ENCODE data around the gene CGA.
A peak's percentile ranks its signal among the peaks of the same experiment; 100 is the strongest.

CGA gene

GRCh38 chr6:87088076-87088475 is 6.8 kb downstream of the CGA start:
- Histone ChIP-seq H2AK5ac (ENCODE audit: low read depth, low read length) (no peak overlapping the region), H3K27me3 (ENCODE audit: control insufficient read depth in 3 of 3, insufficient read depth in 3 of 3, low read depth in 1 of 3, low read length in 3 of 3) (no peaks in the 10 kb centered on the region), H2BK120ac (ENCODE audit: low read depth, low read length) (no peak overlapping the region), H2BK12ac (ENCODE audit: low read length) (no peak overlapping the region), H3K9me3 (replicated peaks in 1 of 2; ENCODE audit: control insufficient read depth in 2 of 2, insufficient read depth in 1 of 2, low read depth in 1 of 2, low read length in 2 of 2) (no peaks in the 10 kb centered on the region), H2BK15ac (ENCODE audit: low read length) (no peak overlapping the region), H3K27ac (replicated peaks; ENCODE audit: low read length) (no peak overlapping the region), H3K36me3 (replicated peaks in 1 of 2; ENCODE audit: control insufficient read depth in 2 of 2, insufficient read depth in 2 of 2, low read length in 2 of 2) (no peaks in the 10 kb centered on the region), H3K4me3 (ENCODE audit: low read length in 2 of 2) (no peak overlapping the region), H2AFZ (ENCODE audit: low read length) (no peak overlapping the region), H3K4ac (ENCODE audit: low read length) (no peak overlapping the region), H3K4me2 (ENCODE audit: insufficient read depth, low read length, poor library complexity, severe bottlenecking) (no peak overlapping the region), H2BK5ac (ENCODE audit: low read length) (no peak overlapping the region), H3K18ac (ENCODE audit: low read length) (no peak overlapping the region), H3K4me1 (ENCODE audit: control insufficient read depth in 2 of 2, insufficient read depth in 1 of 2, low read depth in 1 of 2, low read length in 2 of 2) (no peaks in the 10 kb centered on the region), H4K91ac (ENCODE audit: low read depth, low read length, poor library complexity) (no peak overlapping the region), H3K14ac (ENCODE audit: low read length) (no peak overlapping the region), H3K23ac (ENCODE audit: low read depth, low read length, poor library complexity) (no peak overlapping the region), H3K79me1 (ENCODE audit: low read depth, low read length) (no peaks in the 10 kb centered on the region), H3K9ac (ENCODE audit: low read depth, low read length, poor library complexity) (no peak overlapping the region), H4K8ac (ENCODE audit: low read depth, low read length) (no peak overlapping the region)
- no peak for DNase-seq (ENCODE audit: low spot score)
- no CpG with 5 or more reads among the region's 4 CpGs for WGBS, 2 donors (ENCODE audit: extremely low coverage in 2 of 2, insufficient read length in 2 of 2, insufficient replicate concordance in 1 of 2)

GRCh38 chr6:87082160-87082721 is 12.7 kb downstream of the CGA start:
- H2AK5ac ChIP-seq (ENCODE audit: low read depth, low read length), result no peak overlapping the region
- WGBS, 2 donors (ENCODE audit: extremely low coverage in 2 of 2, insufficient read length in 2 of 2, insufficient replicate concordance in 1 of 2), result no CpG with 5 or more reads among the region's 2 CpGs
- H2BK5ac ChIP-seq (ENCODE audit: low read length), result no peak overlapping the region
- no peak overlapping the region for H3K23ac ChIP-seq (ENCODE audit: low read depth, low read length, poor library complexity)
- no peaks in the 10 kb centered on the region for H3K27me3 ChIP-seq (ENCODE audit: control insufficient read depth in 3 of 3, insufficient read depth in 3 of 3, low read depth in 1 of 3, low read length in 3 of 3)
- no peaks in the 10 kb centered on the region for H3K79me1 ChIP-seq (ENCODE audit: low read depth, low read length)
- H3K14ac ChIP-seq (ENCODE audit: low read length), result no peak overlapping the region
- H3K4me2 ChIP-seq (ENCODE audit: insufficient read depth, low read length, poor library complexity, severe bottlenecking), result no peak overlapping the region
- H3K18ac ChIP-seq (ENCODE audit: low read length), result no peak overlapping the region
- H3K4me1 ChIP-seq (ENCODE audit: control insufficient read depth in 2 of 2, insufficient read depth in 1 of 2, low read depth in 1 of 2, low read length in 2 of 2), result no peaks in the 10 kb centered on the region
- no peaks in the 10 kb centered on the region for H3K36me3 ChIP-seq (replicated peaks in 1 of 2; ENCODE audit: control insufficient read depth in 2 of 2, insufficient read depth in 2 of 2, low read length in 2 of 2)
- H3K27ac ChIP-seq (replicated peaks; ENCODE audit: low read length), result no peak overlapping the region
- no peak overlapping the region for H2BK12ac ChIP-seq (ENCODE audit: low read length)
- H3K4me3 ChIP-seq (ENCODE audit: low read length in 2 of 2), result no peak overlapping the region
- no peak overlapping the region for H2AFZ ChIP-seq (ENCODE audit: low read length)
- no peak for DNase-seq (ENCODE audit: low spot score)
- H3K4ac ChIP-seq (ENCODE audit: low read length), result no peak overlapping the region
- H2BK15ac ChIP-seq (ENCODE audit: low read length), result no peak overlapping the region
- H4K91ac ChIP-seq (ENCODE audit: low read depth, low read length, poor library complexity), result no peak overlapping the region
- H2BK120ac ChIP-seq (ENCODE audit: low read depth, low read length), result no peak overlapping the region
- no peak overlapping the region for H3K9ac ChIP-seq (ENCODE audit: low read depth, low read length, poor library complexity)
- H3K9me3 ChIP-seq (replicated peaks in 1 of 2; ENCODE audit: control insufficient read depth in 2 of 2, insufficient read depth in 1 of 2, low read depth in 1 of 2, low read length in 2 of 2), result no peaks in the 10 kb centered on the region
- H4K8ac ChIP-seq (ENCODE audit: low read depth, low read length), result no peak overlapping the region

DNA sequence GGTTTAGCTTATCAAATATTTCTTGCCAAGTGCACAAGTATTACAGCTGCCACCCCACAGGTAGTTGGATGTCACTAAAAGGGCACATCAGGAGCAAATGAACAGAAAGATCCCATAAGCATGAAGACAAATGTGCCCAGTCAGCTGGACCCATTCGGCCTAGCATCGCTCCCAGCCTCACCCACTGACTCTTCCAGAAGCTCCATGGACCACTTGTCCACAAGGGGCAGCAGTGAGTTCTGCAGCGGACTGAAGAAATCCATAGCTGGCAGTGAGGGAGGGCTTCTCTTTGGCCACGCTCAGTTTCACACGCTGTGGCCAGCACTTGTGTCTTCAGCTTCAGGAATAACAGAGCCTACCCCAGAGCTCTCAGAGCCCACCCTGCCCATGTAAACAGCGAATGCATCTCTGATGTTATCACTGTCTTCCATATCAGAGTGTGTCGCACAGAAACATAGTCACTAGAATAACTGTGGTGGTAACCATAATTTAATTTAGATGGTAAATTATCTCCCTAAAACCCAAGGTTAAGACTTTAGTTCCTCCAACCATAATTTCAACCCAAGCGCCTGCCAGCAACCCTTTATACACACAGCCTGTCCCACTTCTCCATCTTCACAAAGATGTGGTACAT is 15.8 kb downstream of the CGA start:
- Histone ChIP-seq H3K18ac (ENCODE audit: low read length) (no peak overlapping the region), H3K14ac (ENCODE audit: low read length) (no peak overlapping the region), H3K4ac (ENCODE audit: low read length) (no peak overlapping the region), H2BK15ac (ENCODE audit: low read length) (no peak overlapping the region), H3K9ac (ENCODE audit: low read depth, low read length, poor library complexity) (no peak overlapping the region), H3K4me2 (ENCODE audit: insufficient read depth, low read length, poor library complexity, severe bottlenecking) (no peak overlapping the region), H4K91ac (ENCODE audit: low read depth, low read length, poor library complexity) (no peak overlapping the region), H3K79me1 (ENCODE audit: low read depth, low read length) (no peaks in the 10 kb centered on the region), H3K36me3 (replicated peaks in 1 of 2; ENCODE audit: control insufficient read depth in 2 of 2, insufficient read depth in 2 of 2, low read length in 2 of 2) (no peaks in the 10 kb centered on the region), H2AK5ac (ENCODE audit: low read depth, low read length) (no peak overlapping the region), H3K27me3 (ENCODE audit: control insufficient read depth in 3 of 3, insufficient read depth in 3 of 3, low read depth in 1 of 3, low read length in 3 of 3) (no peaks in the 10 kb centered on the region), H2BK12ac (ENCODE audit: low read length) (no peak overlapping the region), H3K4me3 (ENCODE audit: low read length in 2 of 2) (no peak overlapping the region), H3K23ac (ENCODE audit: low read depth, low read length, poor library complexity) (no peak overlapping the region), H3K9me3 (replicated peaks in 1 of 2; ENCODE audit: control insufficient read depth in 2 of 2, insufficient read depth in 1 of 2, low read depth in 1 of 2, low read length in 2 of 2) (no peaks in the 10 kb centered on the region), H3K4me1 (ENCODE audit: control insufficient read depth in 2 of 2, insufficient read depth in 1 of 2, low read depth in 1 of 2, low read length in 2 of 2) (no peaks in the 10 kb centered on the region), H2BK120ac (ENCODE audit: low read depth, low read length) (no peak overlapping the region), H2BK5ac (ENCODE audit: low read length) (no peak overlapping the region), H4K8ac (ENCODE audit: low read depth, low read length) (no peak overlapping the region), H3K27ac (replicated peaks; ENCODE audit: low read length) (no peak overlapping the region), H2AFZ (ENCODE audit: low read length) (peak overlapping the region; percentile 9)
- WGBS, 2 donors (ENCODE audit: extremely low coverage in 2 of 2, insufficient read length in 2 of 2, insufficient replicate concordance in 1 of 2), result no CpG with 5 or more reads among the region's 8 CpGs
- DNase-seq (ENCODE audit: low spot score), result peak; percentile 61

DNA sequence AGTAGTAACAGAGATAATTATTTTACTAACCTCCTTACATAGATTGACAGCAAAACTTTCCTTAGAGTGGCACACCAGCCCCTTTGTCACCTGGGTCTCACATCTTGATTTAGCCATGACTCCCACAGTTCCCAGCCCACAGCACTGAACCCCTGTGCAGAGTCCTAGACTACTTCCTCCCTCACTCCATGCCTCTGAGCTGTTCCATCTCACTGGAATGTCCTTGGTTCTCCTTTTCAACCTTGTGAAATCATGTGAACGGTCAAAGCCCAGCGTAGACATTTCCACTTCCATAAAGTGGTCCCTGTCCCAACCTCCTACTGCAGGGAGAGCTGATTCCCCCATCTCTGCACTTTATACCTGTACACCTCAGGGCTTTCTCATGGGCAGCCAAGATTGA is 19.7 kb downstream of the CGA start:
- no peak overlapping the region for H3K27ac ChIP-seq (replicated peaks; ENCODE audit: low read length)
- H3K27me3 ChIP-seq (ENCODE audit: control insufficient read depth in 3 of 3, insufficient read depth in 3 of 3, low read depth in 1 of 3, low read length in 3 of 3), result no peaks in the 10 kb centered on the region
- H2BK12ac ChIP-seq (ENCODE audit: low read length), result no peak overlapping the region
- no peak overlapping the region for H3K23ac ChIP-seq (ENCODE audit: low read depth, low read length, poor library complexity)
- no peaks in the 10 kb centered on the region for H3K4me1 ChIP-seq (ENCODE audit: control insufficient read depth in 2 of 2, insufficient read depth in 1 of 2, low read depth in 1 of 2, low read length in 2 of 2)
- H3K9ac ChIP-seq (ENCODE audit: low read depth, low read length, poor library complexity), result no peak overlapping the region
- H3K79me1 ChIP-seq (ENCODE audit: low read depth, low read length), result no peaks in the 10 kb centered on the region
- no peak overlapping the region for H4K8ac ChIP-seq (ENCODE audit: low read depth, low read length)
- no peak overlapping the region for H2BK5ac ChIP-seq (ENCODE audit: low read length)
- no CpG with 5 or more reads among the region's 2 CpGs for WGBS, 2 donors (ENCODE audit: extremely low coverage in 2 of 2, insufficient read length in 2 of 2, insufficient replicate concordance in 1 of 2)
- no peak overlapping the region for H3K4ac ChIP-seq (ENCODE audit: low read length)
- H3K9me3 ChIP-seq (replicated peaks in 1 of 2; ENCODE audit: control insufficient read depth in 2 of 2, insufficient read depth in 1 of 2, low read depth in 1 of 2, low read length in 2 of 2), result no peaks in the 10 kb centered on the region
- no peak overlapping the region for H3K14ac ChIP-seq (ENCODE audit: low read length)
- no peak overlapping the region for H2BK120ac ChIP-seq (ENCODE audit: low read depth, low read length)
- H3K36me3 ChIP-seq (replicated peaks in 1 of 2; ENCODE audit: control insufficient read depth in 2 of 2, insufficient read depth in 2 of 2, low read length in 2 of 2), result no peaks in the 10 kb centered on the region
- H3K4me3 ChIP-seq (ENCODE audit: low read length in 2 of 2), result no peak overlapping the region
- DNase-seq (ENCODE audit: low spot score), result no peak
- no peak overlapping the region for H4K91ac ChIP-seq (ENCODE audit: low read depth, low read length, poor library complexity)
- H2AFZ ChIP-seq (ENCODE audit: low read length), result no peak overlapping the region
- no peak overlapping the region for H2BK15ac ChIP-seq (ENCODE audit: low read length)
- H3K4me2 ChIP-seq (ENCODE audit: insufficient read depth, low read length, poor library complexity, severe bottlenecking), result no peak overlapping the region
- H2AK5ac ChIP-seq (ENCODE audit: low read depth, low read length), result no peak overlapping the region
- H3K18ac ChIP-seq (ENCODE audit: low read length), result no peak overlapping the region

Data from neuronal stem cell (in vitro differentiated cells).